Ovary (tissue), 3 donors: ENCODE data around the gene ADO.
"Not testable (repeated sequence)": the region's sequence is repeated elsewhere in the genome, so short reads cannot be mapped to it uniquely, and the experiment has no call there.

ENCODE experiments used
- POLR2A ChIP-seq: fragments of 450-650 bp; IDR thresholded peaks from one replicate; pipeline ENCODE4 v1.6.1; 2017; ENCODE audit warnings: antibody characterized with exemption, mild to moderate bottlenecking, moderate library complexity
- TF ChIP-seq, protein P1 (sequence below), 3 donors: fragments of 450-650 bp in 2 of 3; fragments of 200-600 bp in 1 of 3; IDR thresholded peaks; one replicate each; pipeline versions ENCODE4 v1.5.1 to v1.8.0; 2016 to 2022; ENCODE audit warnings: antibody characterized with exemption in 3 of 3, mild to moderate bottlenecking in 1 of 3
- donor health status: DM: no; HTN: no; CAD: no.

GRCh38 chr10:62788285-62788684 is 16.2 kb upstream of the ADO start:
- TF ChIP-seq, protein P1, sequence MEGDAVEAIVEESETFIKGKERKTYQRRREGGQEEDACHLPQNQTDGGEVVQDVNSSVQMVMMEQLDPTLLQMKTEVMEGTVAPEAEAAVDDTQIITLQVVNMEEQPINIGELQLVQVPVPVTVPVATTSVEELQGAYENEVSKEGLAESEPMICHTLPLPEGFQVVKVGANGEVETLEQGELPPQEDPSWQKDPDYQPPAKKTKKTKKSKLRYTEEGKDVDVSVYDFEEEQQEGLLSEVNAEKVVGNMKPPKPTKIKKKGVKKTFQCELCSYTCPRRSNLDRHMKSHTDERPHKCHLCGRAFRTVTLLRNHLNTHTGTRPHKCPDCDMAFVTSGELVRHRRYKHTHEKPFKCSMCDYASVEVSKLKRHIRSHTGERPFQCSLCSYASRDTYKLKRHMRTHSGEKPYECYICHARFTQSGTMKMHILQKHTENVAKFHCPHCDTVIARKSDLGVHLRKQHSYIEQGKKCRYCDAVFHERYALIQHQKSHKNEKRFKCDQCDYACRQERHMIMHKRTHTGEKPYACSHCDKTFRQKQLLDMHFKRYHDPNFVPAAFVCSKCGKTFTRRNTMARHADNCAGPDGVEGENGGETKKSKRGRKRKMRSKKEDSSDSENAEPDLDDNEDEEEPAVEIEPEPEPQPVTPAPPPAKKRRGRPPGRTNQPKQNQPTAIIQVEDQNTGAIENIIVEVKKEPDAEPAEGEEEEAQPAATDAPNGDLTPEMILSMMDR (IDR thresholded peaks at IDR 0.05), result not testable (repeated sequence)
- TF ChIP-seq POLR2A, result not testable (repeated sequence)
